HCT116 (cell line): Measurements from ENCODE around the gene MXI1. TPM values are rescaled to one million over a fixed set of nuclear protein-coding genes. Genes with fewer than 3 reads are reported as not detected.

Experiments
- ATAC-seq: fragments of 200-7000 bp; cut with Tn5 transposase; 2 replicates; pipeline ENCODE4 v1.9.1; 2020; ENCODE audit warnings: mild to moderate bottlenecking, moderate library complexity
- BruUV-seq: library from RNA; stranded (reverse); fragments of 400-500 nt; replicated peaks from 2 replicates; lab custom pipeline; 2021; lab: Mats Ljungman, UMichigan
- CTCF ChIA-PET: fragments of 300-600 bp; sonication (Branson Sonifier 250); formaldehyde crosslinking; loops from one replicate; lab custom pipeline; 2021; ENCODE audit warnings: antibody characterized with exemption; lab: Charles Lee
- POLR2A ChIA-PET: fragments of 300-600, 350-600 bp; sonication (Branson Sonifier 250); formaldehyde crosslinking; loops from one replicate; lab custom pipeline; 2021; ENCODE audit warnings: antibody characterized with exemption; lab: Charles Lee
- RAD21 ChIA-PET, 2 experiments: fragments of 300-600 bp; sonication (Branson Sonifier 250); formaldehyde crosslinking; loops; one replicate each; lab custom pipeline; 2023; ENCODE audit warnings: low total read pairs in 2 of 2; ENCODE audit not compliant: uncharacterized antibody in 2 of 2, unreplicated experiment in 2 of 2, low non-redundant PET in 1 of 2; lab: Charles Lee
- DNase-seq: peaks from one replicate; pipeline ENCODE4 v3.0.0-alpha.2; 2010; ENCODE audit warnings: low read depth, low spot score
- H2AFZ ChIP-seq: fragments of 200-600 bp; shearing (Covaris generic), sonication (generic); 2 replicates; pipeline ENCODE4 v1.6.1; 2017; ENCODE audit warnings: low read depth, mixed run types, mixed read lengths, antibody characterized with exemption, low read length; ENCODE audit not compliant: poor library complexity, severe bottlenecking
- H3K27ac ChIP-seq: 2 replicates; pipeline ENCODE4 v1.5.1; 2012; ENCODE audit warnings: low read depth, low read length
- H3K27me3 ChIP-seq: fragments of 200-600 bp; sonication (generic); 2 replicates; pipeline ENCODE4 v1.6.1; 2016; ENCODE audit warnings: mixed run types, low read length, mixed read lengths; ENCODE audit not compliant: insufficient read depth
- H3K36me3 ChIP-seq, 2 experiments: fragments of 200-500 bp in 1 of 2; fragments of 200-600 bp in 1 of 2; sonication (Bioruptor generic) in 1 of 2; sonication (generic) in 1 of 2; 2 replicates each; pipeline versions ENCODE4 v1.5.1 to v1.6.1; 2014 to 2016; ENCODE audit warnings: low read length in 2 of 2, inconsistent platforms in 1 of 2, mixed read lengths in 1 of 2, mixed run types in 1 of 2; ENCODE audit not compliant: insufficient read depth in 2 of 2, control insufficient read depth in 1 of 2
- H3K4me1 ChIP-seq, 2 experiments: fragments of 200-600 bp in 1 of 2; sonication (generic) in 1 of 2; 2 replicates each; pipeline versions ENCODE4 v1.5.1 to v1.6.1; 2012 to 2017; ENCODE audit warnings: low read length in 2 of 2, inconsistent platforms in 1 of 2, mild to moderate bottlenecking in 1 of 2, mixed read lengths in 1 of 2, mixed run types in 1 of 2, moderate library complexity in 1 of 2; ENCODE audit not compliant: insufficient read depth in 2 of 2, control insufficient read depth in 1 of 2
- H3K4me2 ChIP-seq: fragments of 200-600 bp; sonication (generic); 2 replicates; pipeline ENCODE4 v1.6.1; 2017; ENCODE audit warnings: mixed run types, low read length, mixed read lengths
- H3K4me3 ChIP-seq, 2 experiments: fragments of 200-600 bp in 1 of 2; sonication (generic) in 1 of 2; replicated peaks in 1 of 2; 2 replicates each; pipeline ENCODE4 v1.5.1; 2011 to 2016; ENCODE audit warnings: low read length in 2 of 2, control low read depth in 1 of 2, low read depth in 1 of 2, mild to moderate bottlenecking in 1 of 2, mixed read lengths in 1 of 2, mixed run types in 1 of 2
- H3K79me2 ChIP-seq: fragments of 200-600 bp; sonication (generic); 2 replicates; pipeline ENCODE4 v1.6.1; 2017; ENCODE audit warnings: mild to moderate bottlenecking, mixed run types, low read length, moderate library complexity, mixed read lengths; ENCODE audit not compliant: insufficient read depth
- H3K9ac ChIP-seq: fragments of 200-600 bp; sonication (generic); 2 replicates; pipeline ENCODE4 v1.6.1; 2016; ENCODE audit warnings: low read length, mixed read lengths
- H3K9me2 ChIP-seq: fragments of 200-600 bp; sonication (generic), shearing (Covaris generic); 2 replicates; pipeline ENCODE4 v1.6.1; 2017; ENCODE audit warnings: mixed run types, mild to moderate bottlenecking, moderate library complexity; ENCODE audit not compliant: insufficient read depth
- H3K9me3 ChIP-seq, 2 experiments: fragments of 200-500 bp in 1 of 2; fragments of 200-600 bp in 1 of 2; sonication (Bioruptor generic) in 1 of 2; sonication (generic) in 1 of 2; 2 replicates each; pipeline ENCODE4 v1.6.1; 2014 to 2017; ENCODE audit warnings: low read length in 2 of 2, mixed read lengths in 2 of 2, inconsistent platforms in 1 of 2, low read depth in 1 of 2, mild to moderate bottlenecking in 1 of 2, mixed run types in 1 of 2, moderate library complexity in 1 of 2; ENCODE audit not compliant: control insufficient read depth in 1 of 2, insufficient read depth in 1 of 2
- H4K20me1 ChIP-seq: fragments of 200-600 bp; sonication (generic), shearing (Covaris generic); 2 replicates; pipeline ENCODE4 v1.6.1; 2017; ENCODE audit warnings: mixed run types, mild to moderate bottlenecking, moderate library complexity; ENCODE audit not compliant: insufficient read depth
- ATF3 ChIP-seq: IDR thresholded peaks from 2 replicates; pipeline ENCODE4 v1.6.1; 2012
- EGR1 ChIP-seq: IDR thresholded peaks from 2 replicates; pipeline ENCODE4 v1.6.1; 2012; ENCODE audit warnings: low read depth
- ELF1 ChIP-seq: IDR thresholded peaks from 2 replicates; pipeline ENCODE4 v1.6.1; 2012; ENCODE audit warnings: low read depth, borderline replicate concordance
- JUND ChIP-seq: IDR thresholded peaks from 2 replicates; pipeline ENCODE4 v1.6.1; 2012
- POLR2A ChIP-seq: IDR thresholded peaks from 2 replicates; pipeline ENCODE4 v1.7.0; 2011; ENCODE audit warnings: borderline replicate concordance; ENCODE audit not compliant: insufficient read depth, insufficient read length; ENCODE audit errors: extremely low read depth
- REST ChIP-seq: IDR thresholded peaks from 2 replicates; pipeline ENCODE4 v1.6.1; 2012; ENCODE audit warnings: low read depth
- SRF ChIP-seq: IDR thresholded peaks from 2 replicates; pipeline ENCODE4 v1.6.1; 2012; ENCODE audit warnings: low read depth
- YY1 ChIP-seq: IDR thresholded peaks from 2 replicates; pipeline ENCODE4 v1.6.1; 2011; ENCODE audit warnings: low read length, low read depth, moderate library complexity, mild to moderate bottlenecking; ENCODE audit not compliant: insufficient replicate concordance; ENCODE audit errors: extremely low read depth
- ZFX ChIP-seq: fragments of 450-650 bp; IDR thresholded peaks from 2 replicates; pipeline ENCODE4 v1.6.1; 2017
- intact Hi-C: fragments of 100-400 bp; cut with micrococcal nuclease; formaldehyde crosslinking; loops from 2 replicates; pipeline ENCODE4 v1.10.0; 2022
- total RNA-seq: library from RNA; stranded (reverse); gene quantifications from one replicate; pipeline ENCODE4 v1.2.1, GENCODE V29; 2021; ENCODE audit not compliant: unreplicated experiment
- TF ChIP-seq, protein P1 (sequence below): IDR thresholded peaks from 2 replicates; pipeline ENCODE4 v1.6.1; 2011; ENCODE audit warnings: mild to moderate bottlenecking, low read length, moderate library complexity; ENCODE audit not compliant: insufficient replicate concordance; ENCODE audit errors: extremely low read depth

The MXI1 gene
- total RNA-seq, 1 experiment from 2014 or later = 57.0 TPM

- ChIA-PET RAD21 (no interaction called here), POLR2A (no interaction called here), CTCF (no interaction called here)
- Histone ChIP-seq H3K27me3 (no peaks in the 10 kb centered on the region), H3K27ac (no peak overlapping the region), H2AFZ (no peak overlapping the region), H3K4me1 (peaks cover 0 to 29% of the 10 kb centered on the region in 2 experiments; a peak in 2 of 4 replicates), H3K9ac (no peak overlapping the region), H3K4me2 (no peak overlapping the region), H3K4me3 (no peak overlapping the region), H3K9me3 (no peaks in the 10 kb centered on the region), H3K9me2 (no peaks in the 10 kb centered on the region), H3K79me2 (no peaks in the 10 kb centered on the region), H4K20me1 (no peaks in the 10 kb centered on the region), H3K36me3 (no peaks in the 10 kb centered on the region)
- DNase-seq (no peak), ATAC-seq (no peak)
- TF ChIP-seq YY1 (no peak), POLR2A (no peak), ATF3 (no peak), ELF1 (no peak), REST (no peak), JUND (no peak), EGR1 (no peak), ZFX (no peak), SRF (no peak)
- TF ChIP-seq, protein P1, sequence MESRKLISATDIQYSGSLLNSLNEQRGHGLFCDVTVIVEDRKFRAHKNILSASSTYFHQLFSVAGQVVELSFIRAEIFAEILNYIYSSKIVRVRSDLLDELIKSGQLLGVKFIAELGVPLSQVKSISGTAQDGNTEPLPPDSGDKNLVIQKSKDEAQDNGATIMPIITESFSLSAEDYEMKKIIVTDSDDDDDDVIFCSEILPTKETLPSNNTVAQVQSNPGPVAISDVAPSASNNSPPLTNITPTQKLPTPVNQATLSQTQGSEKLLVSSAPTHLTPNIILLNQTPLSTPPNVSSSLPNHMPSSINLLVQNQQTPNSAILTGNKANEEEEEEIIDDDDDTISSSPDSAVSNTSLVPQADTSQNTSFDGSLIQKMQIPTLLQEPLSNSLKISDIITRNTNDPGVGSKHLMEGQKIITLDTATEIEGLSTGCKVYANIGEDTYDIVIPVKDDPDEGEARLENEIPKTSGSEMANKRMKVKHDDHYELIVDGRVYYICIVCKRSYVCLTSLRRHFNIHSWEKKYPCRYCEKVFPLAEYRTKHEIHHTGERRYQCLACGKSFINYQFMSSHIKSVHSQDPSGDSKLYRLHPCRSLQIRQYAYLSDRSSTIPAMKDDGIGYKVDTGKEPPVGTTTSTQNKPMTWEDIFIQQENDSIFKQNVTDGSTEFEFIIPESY = no peak
- intact Hi-C loops = no loop called here
- BruUV-seq = no TSS peak
Observed at GRCh38 chr10:110321869-110322620, 114.6 kb downstream of the MXI1 start.
